RWPE1 (cell line): Measurements from ENCODE around the gene HDAC4.
"Not testable (repeated sequence)": the region's sequence is repeated elsewhere in the genome, so short reads cannot be mapped to it uniquely, and the experiment has no call there.

Source experiments
- CTCF ChIA-PET: fragments of 350-600 bp; sonication (Branson Sonifier 250); formaldehyde crosslinking; extraction: SDS; loops from one replicate; lab custom pipeline; 2021; lab: Yijun Ruan, JAX
- POLR2A ChIA-PET: fragments of 400-600 bp; formaldehyde crosslinking; extraction: SDS; loops from one replicate; lab custom pipeline; 2020; ENCODE audit warnings: antibody characterized with exemption; ENCODE audit not compliant: low non-redundant PET; lab: Yijun Ruan, JAX
- DNase-seq: peaks from one replicate; pipeline ENCODE4 v3.0.0; 2012; ENCODE audit warnings: low spot score
- H3K27ac ChIP-seq: fragments of 450-650 bp; 2 replicates; pipeline ENCODE4 v1.5.1; 2017
- CTCF ChIP-seq: fragments of 450-650 bp; conservative IDR thresholded peaks from 2 replicates; pipeline ENCODE4 v1.5.1; 2017; ENCODE audit warnings: low read depth, mild to moderate bottlenecking

HDAC4 gene

GRCh38 chr2:239075918-239076758, 324.7 kb downstream of the HDAC4 start:
- CTCF ChIA-PET, result interaction anchor here (0.6 kb wide), 1 partner anchor 481 kb away, joined by 3 read pairs; no protein-coding TSS in a partner anchor

GRCh38 chr2:239073745-239074530, 326.9 kb downstream of the HDAC4 start:
- POLR2A ChIA-PET, result no interaction called here
- H3K27ac ChIP-seq, result no peak overlapping the region
- TF ChIP-seq CTCF, result no peak
- CTCF ChIA-PET, result no interaction called here
- no peak for DNase-seq

More at GRCh38 chr2:239075918-239076758, 324.7 kb downstream of the HDAC4 start:
- no peak for TF ChIP-seq CTCF
- DNase-seq, result no peak
- POLR2A ChIA-PET, result no interaction called here
- H3K27ac ChIP-seq, result peak overlapping the region; percentile 56

- ChIA-PET CTCF (no interaction called here), POLR2A (no interaction called here)
- no peak for TF ChIP-seq CTCF
- H3K27ac ChIP-seq, result no peak overlapping the region
- no peak for DNase-seq
Observed at GRCh38 chr2:239073270-239073669, 327.6 kb downstream of the HDAC4 start.

- POLR2A ChIA-PET, result no interaction called here
- no peak for TF ChIP-seq CTCF
- CTCF ChIA-PET, result no interaction called here
- H3K27ac ChIP-seq, result no peak overlapping the region
- no peak for DNase-seq
Observed at GRCh38 chr2:239072786-239073185, 328.0 kb downstream of the HDAC4 start.

- no peak overlapping the region for H3K27ac ChIP-seq
- ChIA-PET CTCF (no interaction called here), POLR2A (no interaction called here)
- no peak for TF ChIP-seq CTCF
- DNase-seq, result no peak
Observed at GRCh38 chr2:239070466-239070865, 330.4 kb downstream of the HDAC4 start.

GRCh38 chr2:239069362-239070333, 331.2 kb downstream of the HDAC4 start:
- DNase-seq, H3K27ac ChIP-seq, POLR2A ChIA-PET, CTCF ChIA-PET: not testable (repeated sequence)
